NCI-H1694 (cell line): ENCODE measurements around the gene MAST4.

Experiments
- DNase-seq: peaks from one replicate; lab custom pipeline; 2025; lab: John Stamatoyannopoulos, UW

The MAST4 gene

GRCh38 chr5:66595756-66596635 is at the start of gene MAST4:
Gene MAST4, plus strand, starts transcription at chr5:66596393. Its CDS starts 263 bp downstream, at chr5:66596656.
- peak; percentile 67 for DNase-seq

GRCh38 chr5:66546541-66546940 is 49.7 kb upstream of the MAST4 start:
- DNase-seq: no peak

GRCh38 chr5:66551338-66551737 is 44.9 kb upstream of the MAST4 start:
- no peak for DNase-seq

- DNase-seq: no peak
Measured at GRCh38 chr5:66551945-66552344, 44.2 kb upstream of the MAST4 start.

- DNase-seq: no peak
Measured at GRCh38 chr5:66553368-66553912, 42.8 kb upstream of the MAST4 start.

GRCh38 chr5:66553916-66554575 is 42.1 kb upstream of the MAST4 start:
- no peak for DNase-seq

GRCh38 chr5:66554884-66555283 is 41.3 kb upstream of the MAST4 start:
- no peak for DNase-seq

- no peak for DNase-seq
Measured at GRCh38 chr5:66558560-66558959, 37.6 kb upstream of the MAST4 start.

GRCh38 chr5:66560371-66560770 is 35.8 kb upstream of the MAST4 start:
- peak; percentile 5 for DNase-seq

- DNase-seq: no peak
Measured at GRCh38 chr5:66561256-66561990, 34.8 kb upstream of the MAST4 start.

GRCh38 chr5:66565878-66566277 is 30.3 kb upstream of the MAST4 start:
- DNase-seq: no peak

- no peak for DNase-seq
Measured at GRCh38 chr5:66567474-66567873, 28.7 kb upstream of the MAST4 start.

- DNase-seq: no peak
Measured at GRCh38 chr5:66570201-66570600, 26.0 kb upstream of the MAST4 start.

- DNase-seq: no peak
Measured at GRCh38 chr5:66573733-66574132, 22.5 kb upstream of the MAST4 start.

GRCh38 chr5:66582499-66583165 is 13.6 kb upstream of the MAST4 start:
- DNase-seq: no peak

- no peak for DNase-seq
Measured at GRCh38 chr5:66585291-66585690, 10.9 kb upstream of the MAST4 start.

GRCh38 chr5:66587771-66588170 is 8.4 kb upstream of the MAST4 start:
- no peak for DNase-seq

- no peak for DNase-seq
Measured at GRCh38 chr5:66596636-66597182, 516 bp downstream of the MAST4 start.

- peak; percentile 16 for DNase-seq
Measured at GRCh38 chr5:66597183-66597757, 1.1 kb downstream of the MAST4 start.

GRCh38 chr5:66602621-66603020 is 6.4 kb downstream of the MAST4 start:
- no peak for DNase-seq

- no peak for DNase-seq
Measured at GRCh38 chr5:66603164-66603563, 7.0 kb downstream of the MAST4 start.
